GM12891 (cell line): Measurements from ENCODE around the gene TRIM65.

ENCODE experiments used
- POLR2A ChIP-seq: IDR thresholded peaks from 2 replicates; pipeline ENCODE4 v1.6.1; 2011; ENCODE audit warnings: low read depth, low read length, control low read depth
- POLR2AphosphoS5 ChIP-seq: IDR thresholded peaks from 2 replicates; pipeline ENCODE4 v1.6.1; 2011; ENCODE audit warnings: low read depth, low read length, control low read depth
- POU2F2 ChIP-seq: IDR thresholded peaks from 2 replicates; pipeline ENCODE4 v1.6.1; 2011; ENCODE audit warnings: low read depth, mild to moderate bottlenecking, control low read depth, low read length, moderate library complexity
- TAF1 ChIP-seq: IDR thresholded peaks from 2 replicates; pipeline ENCODE4 v1.6.1; 2011; ENCODE audit warnings: low read depth, low read length, control low read depth

DNA sequence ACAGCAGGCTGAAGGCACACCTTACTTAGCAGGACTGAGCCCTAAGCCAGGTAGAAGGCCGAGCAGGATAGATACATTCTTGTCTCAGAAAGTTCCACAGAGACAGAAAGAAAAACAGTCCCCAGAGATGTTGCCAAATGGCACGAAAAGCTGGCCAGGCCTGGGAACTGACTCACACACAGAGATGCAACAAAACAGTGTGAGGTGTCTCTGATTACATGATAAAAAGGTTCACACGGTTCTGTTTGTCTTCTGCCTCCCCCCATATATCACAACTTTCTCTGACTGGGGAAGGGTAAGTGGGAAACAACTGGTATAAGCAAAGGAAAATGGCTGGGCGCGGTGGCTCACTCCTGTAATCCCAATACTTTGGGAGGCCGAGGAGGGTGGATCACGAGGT, 43.3 kb downstream of the TRIM65 start:
- TF ChIP-seq TAF1 (no peak), POLR2A (no peak), POU2F2 (no peak), POLR2AphosphoS5 (no peak)
